H1 (cell line): ENCODE data around the gene NEBL.

Source experiments
- ASH2L ChIP-seq: fragments of 200-600, 300-600 bp; sonication (generic); IDR thresholded peaks from one replicate; pipeline ENCODE4 v1.7.1; 2017; ENCODE audit warnings: low read length
- CTCF ChIP-seq, 3 experiments: IDR thresholded peaks; 1 replicate in 2 of 3; 2 replicates in 1 of 3; pipeline versions ENCODE4 v1.5.1 to v1.6.1; 2011; ENCODE audit warnings: low read length in 3 of 3, mild to moderate bottlenecking in 3 of 3, inconsistent platforms in 2 of 3, low read depth in 1 of 3, moderate library complexity in 1 of 3; ENCODE audit not compliant: insufficient read depth in 1 of 3; ENCODE audit errors: control extremely low read depth in 1 of 3
- HDAC2 ChIP-seq, 2 experiments: fragments of 300-600 bp in 1 of 2; sonication (generic) in 1 of 2; IDR thresholded peaks; 2 replicates each; pipeline ENCODE4 v1.6.1; 2011 to 2012; ENCODE audit warnings: low read depth in 2 of 2, low read length in 2 of 2, mild to moderate bottlenecking in 2 of 2, moderate library complexity in 2 of 2, borderline replicate concordance in 1 of 2, inconsistent platforms in 1 of 2
- SIN3A ChIP-seq, 2 experiments: IDR thresholded peaks in 1 of 2; conservative IDR thresholded peaks in 1 of 2; 2 replicates each; pipeline ENCODE4 v1.6.1; 2011 to 2012; ENCODE audit warnings: low read length in 2 of 2, improper control_type of control experiment in 1 of 2, low read depth in 1 of 2, mild to moderate bottlenecking in 1 of 2

GRCh38 chr10:20809631-20810030 lies 87.5 kb downstream of the NEBL start:
- TF ChIP-seq SIN3A (conservative IDR thresholded peaks at IDR 0.05 in 1 of 2, IDR thresholded peaks at IDR 0.05 in 1 of 2; ENCODE audit: low read depth in 1 of 2, low read length in 2 of 2) (no peak), CTCF (IDR thresholded peaks at IDR 0.05; ENCODE audit: control extremely low read depth in 1 of 3, insufficient read depth in 1 of 3, low read depth in 1 of 3, low read length in 3 of 3) (no peak), HDAC2 (IDR thresholded peaks at IDR 0.05; ENCODE audit: borderline replicate concordance in 1 of 2, low read depth in 2 of 2, low read length in 2 of 2) (no peak), ASH2L (no peak)
